ENCODE results near the gene NCK2.
A peak's percentile ranks its signal among the peaks of the same experiment; 100 is the strongest.

Gene NCK2

DNA sequence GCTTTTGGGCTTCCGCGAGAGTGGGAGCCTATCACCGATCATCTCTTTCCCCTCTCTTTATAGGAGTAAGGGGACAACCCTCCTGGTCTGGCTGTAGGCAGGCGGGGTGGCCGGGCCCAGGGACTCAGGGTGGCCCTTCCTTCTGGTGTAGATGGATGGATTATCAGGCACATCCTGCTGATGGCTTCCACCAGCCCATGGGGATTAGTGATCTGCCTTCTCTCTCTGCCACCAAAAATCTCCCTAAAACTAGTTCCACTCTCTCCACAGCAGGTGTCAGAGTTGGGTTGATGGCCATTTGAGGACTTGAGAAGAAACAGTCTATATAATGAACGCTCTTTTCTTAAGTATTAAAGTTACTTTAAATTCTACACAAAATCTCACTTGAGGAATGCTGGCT is 37.4 kb downstream of the NCK2 start:
- no peak for TF ChIP-seq CTCF (conservative IDR thresholded peaks at IDR 0.05; ENCODE audit: low read depth)
- no peak for DNase-seq (ENCODE audit: low spot score)
- CTCF ChIA-PET, result no interaction called here
- no peak overlapping the region for H3K27ac ChIP-seq
- POLR2A ChIA-PET (ENCODE audit: low non-redundant PET), result no interaction called here

- TF ChIP-seq CTCF (conservative IDR thresholded peaks at IDR 0.05; ENCODE audit: low read depth), result no peak
- ChIA-PET POLR2A (ENCODE audit: low non-redundant PET) (no interaction called here), CTCF (no interaction called here)
- peak overlapping the region; percentile 16; the same call in 1 of the 2 replicates for H3K27ac ChIP-seq
- DNase-seq (ENCODE audit: low spot score), result no peak
These were observed 37.9 kb downstream of the NCK2 start for GRCh38 chr2:105782646-105783045.

DNA sequence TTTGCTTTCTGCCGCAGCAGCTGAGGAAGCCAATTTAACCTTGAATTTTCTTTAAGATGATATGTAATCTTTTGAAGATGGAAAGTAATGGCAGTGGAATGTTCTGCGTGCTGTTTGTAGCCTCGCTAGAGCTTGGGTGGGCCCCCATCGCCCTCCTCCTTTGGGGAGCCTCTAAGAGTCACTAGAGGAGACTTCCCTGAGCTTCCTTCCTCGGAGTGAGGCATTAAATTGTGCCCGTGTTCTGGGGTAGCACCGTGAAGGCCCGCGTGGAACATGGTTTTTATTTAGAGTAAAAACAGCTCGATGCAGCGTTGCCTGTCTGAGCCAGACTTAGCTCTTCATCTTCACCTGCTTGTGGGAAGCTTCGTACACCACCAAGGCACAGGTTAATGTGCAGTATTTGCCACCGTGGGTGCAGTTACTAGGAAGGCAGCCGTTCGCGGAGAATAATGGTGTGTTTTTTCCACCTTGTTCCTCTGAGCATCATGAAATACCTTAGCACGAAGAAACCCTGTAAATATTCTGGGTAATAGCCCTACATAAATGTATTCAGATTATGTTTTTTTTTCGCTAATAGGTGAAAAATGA is 38.5 kb downstream of the NCK2 start:
- H3K27ac ChIP-seq, result 0 out of 2 replicates have a peak overlapping the region, but pooled peaks have one; percentile 16
- POLR2A ChIA-PET (ENCODE audit: low non-redundant PET), result no interaction called here
- no peak for DNase-seq (ENCODE audit: low spot score)
- no peak for TF ChIP-seq CTCF (conservative IDR thresholded peaks at IDR 0.05; ENCODE audit: low read depth)
- CTCF ChIA-PET, result no interaction called here

- ChIA-PET POLR2A (ENCODE audit: low non-redundant PET) (no interaction called here), CTCF (no interaction called here)
- peak overlapping the region; percentile 12; the same call in 1 of the 2 replicates for H3K27ac ChIP-seq
- no peak for TF ChIP-seq CTCF (conservative IDR thresholded peaks at IDR 0.05; ENCODE audit: low read depth)
- DNase-seq (ENCODE audit: low spot score), result no peak
These were observed 39.3 kb downstream of the NCK2 start for GRCh38 chr2:105783972-105784371.

- DNase-seq (ENCODE audit: low spot score), result no peak
- ChIA-PET CTCF (no interaction called here), POLR2A (ENCODE audit: low non-redundant PET) (no interaction called here)
- no peak for TF ChIP-seq CTCF (conservative IDR thresholded peaks at IDR 0.05; ENCODE audit: low read depth)
- no peak overlapping the region for H3K27ac ChIP-seq
These were observed 39.9 kb downstream of the NCK2 start for GRCh38 chr2:105784589-105784988.

DNA sequence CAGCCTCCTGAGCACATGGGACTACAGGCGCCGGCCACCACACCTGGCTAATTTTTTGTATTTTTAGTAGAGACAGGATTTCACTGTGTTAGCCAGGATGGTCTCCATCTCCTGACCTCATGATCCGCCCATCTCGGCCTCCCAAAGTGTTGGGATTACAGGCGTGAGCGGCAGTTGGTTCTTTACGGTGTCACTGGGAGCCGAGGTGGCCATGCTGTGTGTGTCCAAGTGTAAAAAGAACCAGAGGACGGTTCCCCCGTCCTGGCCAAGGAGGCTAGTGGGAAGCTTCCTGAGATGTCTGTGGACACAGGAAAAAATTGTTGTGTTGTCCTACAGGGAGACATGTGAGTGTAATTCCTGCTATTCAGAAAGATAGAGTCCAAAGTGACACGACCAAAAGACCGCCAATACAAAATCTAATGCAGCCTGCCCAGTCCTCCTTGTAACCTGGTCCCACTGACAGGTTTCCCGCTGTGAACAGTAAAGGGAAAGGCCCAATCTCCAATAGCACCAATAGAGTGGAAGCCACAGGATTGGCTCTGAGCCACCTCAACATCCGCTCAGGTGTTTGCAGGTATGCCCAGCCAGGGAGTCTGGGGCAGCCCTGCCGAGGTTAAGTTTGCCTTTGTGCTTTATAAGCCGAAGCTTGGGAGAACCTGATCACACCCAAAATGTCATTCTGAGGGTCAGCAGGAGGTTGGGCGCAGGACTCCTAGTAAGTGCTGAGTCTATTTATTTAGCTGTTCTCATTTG is 40.6 kb downstream of the NCK2 start:
- ChIA-PET POLR2A (ENCODE audit: low non-redundant PET) (no interaction called here), CTCF (no interaction called here)
- H3K27ac ChIP-seq, result no peak overlapping the region
- TF ChIP-seq CTCF (conservative IDR thresholded peaks at IDR 0.05; ENCODE audit: low read depth), result no peak
- no peak for DNase-seq (ENCODE audit: low spot score)
